ENCODE results near the gene SMIM23.

The SMIM23 gene

DNA sequence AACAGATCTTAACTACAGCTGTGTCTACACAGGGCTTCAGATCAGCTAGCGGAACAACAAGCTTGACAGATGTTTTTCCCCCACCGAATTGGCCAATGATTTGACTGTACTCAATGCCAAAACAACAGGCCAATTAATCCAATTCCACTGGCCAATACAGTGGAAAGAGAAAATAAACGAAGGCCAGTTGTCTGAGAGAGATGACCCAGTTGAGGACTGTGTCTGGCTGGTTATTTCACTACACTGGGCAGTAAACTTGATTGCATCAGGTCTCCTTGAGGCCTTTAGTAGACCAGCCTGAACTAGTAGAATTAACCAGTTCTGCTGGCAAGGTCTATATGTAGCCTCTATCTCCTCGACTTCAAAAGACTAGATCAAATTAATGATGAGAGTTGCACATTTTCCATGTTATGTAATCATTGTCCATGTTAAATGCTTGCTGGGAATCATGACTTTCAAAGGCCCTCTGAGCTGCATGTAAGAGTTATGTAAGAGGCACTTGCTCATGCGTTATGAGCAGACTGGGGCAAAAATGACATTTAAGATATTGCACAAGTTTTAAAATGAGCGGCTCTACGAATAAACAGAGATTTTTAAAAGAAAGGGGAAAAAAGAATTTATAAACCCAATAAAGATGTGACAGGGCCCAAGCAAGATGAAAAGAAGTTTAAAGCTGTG lies 28.3 kb downstream of the SMIM23 start:
- DNase-seq (ENCODE audit: low read depth in 3 of 3, low spot score in 1 of 3), result no peak

DNA sequence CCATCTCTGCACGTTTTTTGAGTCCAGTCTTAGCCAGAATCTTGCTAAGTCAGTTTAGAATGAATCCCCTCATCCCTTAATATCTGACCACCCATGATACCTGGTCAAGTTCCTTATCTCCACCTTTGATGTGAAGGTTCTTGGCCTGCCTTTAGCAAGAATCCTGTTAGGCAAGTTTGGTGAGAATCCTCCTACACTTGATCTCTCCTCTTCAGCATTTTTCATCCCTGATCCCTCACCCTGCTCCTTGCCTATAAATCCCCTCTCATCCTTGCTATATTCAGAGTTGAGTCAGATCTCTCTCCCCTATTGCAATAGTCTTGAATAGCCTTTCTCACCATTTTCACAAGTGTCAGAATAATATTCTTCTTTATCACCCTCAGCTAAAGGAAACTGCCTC lies 31.0 kb downstream of the SMIM23 start:
- no peak for DNase-seq (ENCODE audit: low read depth in 3 of 3, low spot score in 1 of 3)

DNA sequence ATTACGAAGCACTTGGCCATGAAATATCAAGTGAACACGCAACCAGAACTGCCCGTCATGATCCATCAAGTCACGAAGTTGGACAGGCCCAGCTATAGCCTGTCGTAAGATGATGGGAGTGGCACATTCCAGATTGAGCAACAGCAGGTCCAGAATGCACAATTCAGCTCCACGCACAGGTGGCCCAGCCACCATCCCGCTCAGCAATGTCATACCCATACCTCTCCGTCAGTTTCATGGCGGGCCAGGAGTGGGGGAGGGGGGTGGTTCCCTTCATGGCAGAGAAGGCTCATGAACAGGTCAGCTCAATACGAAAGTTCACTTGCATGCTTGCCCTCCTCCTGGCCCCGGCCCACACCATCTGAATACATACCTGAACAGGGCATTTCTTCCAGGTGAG lies 34.9 kb downstream of the SMIM23 start:
- DNase-seq (ENCODE audit: low read depth in 3 of 3, low spot score in 1 of 3), result no peak

DNA sequence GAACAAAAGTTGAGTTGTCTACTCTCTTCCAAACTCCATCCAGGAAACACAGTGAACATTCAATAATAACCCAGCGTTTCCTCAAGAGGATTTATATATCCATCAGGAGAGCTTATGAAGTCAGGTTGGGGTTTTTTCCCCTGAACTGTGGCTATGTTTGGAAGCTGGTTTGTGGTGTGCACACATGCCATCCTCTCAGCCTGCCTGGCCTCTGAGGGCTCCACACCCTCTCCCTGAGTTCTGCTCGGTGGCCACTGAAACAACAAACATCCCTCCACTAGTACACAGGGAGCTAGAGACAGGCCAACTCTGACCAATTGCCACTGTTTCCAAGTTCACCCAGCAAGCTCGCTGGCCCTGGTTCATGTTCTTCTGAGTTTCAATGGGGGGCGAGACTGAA lies 35.7 kb downstream of the SMIM23 start:
- DNase-seq (ENCODE audit: low read depth in 3 of 3, low spot score in 1 of 3), result no peak

DNA sequence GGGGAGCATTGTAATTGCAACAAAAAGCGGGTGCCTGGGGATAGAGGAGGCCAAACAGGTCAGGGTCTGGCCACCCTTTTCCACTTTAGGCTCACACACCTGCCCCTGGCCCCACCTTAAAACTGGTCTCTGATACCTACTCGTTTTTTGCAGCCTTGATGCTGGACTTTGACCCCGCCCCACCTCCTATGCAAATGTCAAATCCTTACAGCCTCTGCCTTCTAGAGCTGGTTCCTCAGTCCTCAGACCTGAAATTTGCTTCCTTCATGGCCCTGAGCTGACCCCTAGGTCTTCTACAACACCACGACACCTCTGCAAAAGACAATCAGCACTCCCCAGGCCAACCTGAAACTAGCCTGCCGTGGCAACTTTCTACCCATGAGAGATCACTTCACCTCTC lies 37.7 kb downstream of the SMIM23 start:
- no peak for DNase-seq (ENCODE audit: low read depth in 3 of 3, low spot score in 1 of 3)

DNA sequence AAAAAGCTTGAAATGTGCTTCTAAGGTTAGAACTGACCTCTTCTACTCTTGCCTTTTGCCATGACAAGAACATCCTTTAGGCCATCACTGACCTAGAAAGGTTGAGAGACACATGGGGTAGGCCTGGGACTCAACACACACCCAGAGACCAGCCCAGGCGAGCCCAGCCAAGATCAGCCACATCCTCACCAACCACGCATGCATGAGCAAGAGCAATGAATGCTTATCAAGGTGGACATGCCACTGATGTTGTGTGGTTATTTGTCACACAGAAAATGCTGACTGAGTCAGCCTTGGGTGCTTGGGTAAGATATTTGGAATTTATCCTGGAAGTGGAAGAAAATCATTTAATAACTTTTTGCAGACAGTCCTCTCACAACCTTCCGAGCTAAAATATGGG lies 39.4 kb downstream of the SMIM23 start:
- no peak for DNase-seq (ENCODE audit: low read depth in 3 of 3, low spot score in 1 of 3)

DNA sequence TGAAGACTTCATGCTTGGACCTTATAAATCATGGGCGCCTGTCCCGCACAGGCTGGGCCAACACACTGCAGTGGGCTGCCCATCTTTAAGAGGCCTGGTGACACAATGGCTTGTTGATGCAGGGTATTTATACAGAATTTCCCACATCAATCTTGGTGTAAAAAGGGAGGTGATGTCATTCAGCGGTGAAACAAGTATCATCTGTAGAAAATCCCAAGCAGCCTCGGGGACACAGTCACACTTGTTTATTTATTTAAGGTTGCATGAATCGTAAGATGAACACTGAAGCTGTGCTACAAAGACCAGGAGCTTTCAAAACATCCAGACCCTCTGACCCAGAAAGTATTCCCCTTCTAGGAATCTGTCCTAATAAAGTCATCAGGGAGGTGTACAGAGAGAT lies 40.5 kb downstream of the SMIM23 start:
- no peak for DNase-seq (ENCODE audit: low read depth in 3 of 3, low spot score in 1 of 3)

DNA sequence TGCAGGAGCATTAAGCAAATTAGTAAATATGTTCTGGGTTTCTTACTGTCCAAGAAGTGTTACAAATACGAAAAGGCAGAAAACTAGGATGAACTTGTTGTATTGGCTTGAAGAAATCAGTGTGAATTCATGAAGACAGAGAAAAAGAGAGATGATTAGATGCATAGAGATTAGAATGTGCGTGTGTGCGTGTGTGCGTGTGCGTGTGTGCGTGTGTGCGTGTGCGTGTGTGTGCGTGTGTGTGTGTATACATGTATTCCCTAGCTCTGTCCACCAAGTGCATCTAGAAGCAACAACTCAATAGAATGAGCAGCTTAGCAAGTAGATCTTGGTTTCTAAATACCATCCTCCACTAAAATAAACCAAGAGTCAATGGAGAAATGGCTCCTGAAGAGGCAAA lies 41.5 kb downstream of the SMIM23 start:
- no peak for DNase-seq (ENCODE audit: low read depth in 3 of 3, low spot score in 1 of 3)

DNA sequence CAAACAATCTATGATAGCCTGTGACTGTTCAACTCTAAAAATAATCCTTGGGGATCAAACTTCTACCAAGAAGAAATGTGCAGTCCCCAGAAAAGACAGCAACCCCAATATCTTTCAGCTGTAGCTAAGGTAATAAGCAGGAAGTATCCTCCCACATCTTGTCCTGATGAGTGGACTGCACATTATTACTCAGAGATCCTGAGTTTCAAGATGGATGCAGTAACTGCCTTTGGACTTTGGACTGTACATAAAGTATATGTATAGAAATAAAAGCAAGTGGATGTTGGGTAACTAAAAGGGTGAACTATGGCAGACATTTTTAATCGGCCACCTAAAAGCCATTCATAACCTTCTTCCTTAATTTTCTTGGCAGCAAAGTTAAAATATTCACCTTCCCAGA lies 45.1 kb downstream of the SMIM23 start:
- DNase-seq (ENCODE audit: low read depth in 3 of 3, low spot score in 1 of 3), result no peak

DNA sequence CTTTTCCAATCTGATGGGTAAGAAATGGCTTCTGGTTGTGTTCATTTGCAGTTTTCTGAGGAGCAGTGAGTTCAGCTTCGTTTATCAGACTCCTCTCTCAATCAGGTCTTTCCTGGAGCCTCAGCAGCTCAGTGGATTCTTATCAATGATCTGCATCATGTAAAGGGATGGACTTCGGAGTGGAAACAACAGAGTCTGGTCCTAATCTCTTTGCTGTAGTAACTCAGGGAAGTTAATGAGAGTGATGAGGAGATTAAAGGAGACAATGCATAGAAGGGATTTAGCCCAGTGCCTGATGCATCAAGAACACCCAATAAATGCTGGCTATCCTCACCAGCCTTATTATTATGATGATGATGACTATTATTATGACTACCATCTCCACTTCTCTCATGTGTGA lies 47.2 kb downstream of the SMIM23 start:
- no peak for DNase-seq (ENCODE audit: low read depth in 3 of 3, low spot score in 1 of 3)

DNA sequence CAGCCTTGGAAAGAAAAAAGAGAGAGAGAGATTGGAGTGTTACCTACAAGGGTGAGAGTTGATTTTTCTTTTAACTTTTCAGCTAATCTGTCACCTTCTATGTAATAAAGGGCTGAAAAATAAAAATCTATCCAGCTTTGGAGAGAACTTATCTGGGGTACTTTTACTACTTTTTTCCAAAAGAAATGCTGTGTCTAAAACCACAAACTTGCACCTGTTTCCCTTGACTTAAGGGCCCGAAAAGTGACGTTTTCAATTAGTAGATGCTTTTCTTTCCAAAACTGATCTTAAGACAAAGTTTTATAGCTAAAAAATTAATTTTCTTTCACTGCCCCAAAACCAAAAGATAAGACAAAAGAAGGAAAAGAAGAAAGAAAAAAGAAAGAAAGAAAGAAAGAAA lies 48.8 kb downstream of the SMIM23 start:
- DNase-seq (ENCODE audit: low read depth in 3 of 3, low spot score in 1 of 3), result no peak

DNA sequence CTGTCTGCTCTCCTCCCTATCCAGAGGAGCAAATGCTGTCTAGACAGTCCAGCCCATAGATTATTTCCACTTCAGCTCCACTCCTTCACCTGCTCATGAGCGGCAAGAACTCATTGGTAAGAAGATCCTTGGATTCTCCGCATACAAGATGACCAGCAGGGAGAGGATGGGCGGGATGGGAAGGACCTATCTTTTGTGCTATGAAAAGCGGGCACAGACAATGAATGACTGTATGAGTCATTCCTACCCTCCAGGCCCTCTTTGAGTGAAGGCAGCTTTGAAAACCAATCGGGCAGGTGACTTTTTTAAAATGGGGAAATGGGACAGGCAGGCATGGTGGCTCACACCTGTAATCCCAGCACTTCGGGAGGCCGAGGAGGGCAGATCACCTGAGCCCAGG lies 49.4 kb downstream of the SMIM23 start:
- DNase-seq (ENCODE audit: low read depth in 3 of 3, low spot score in 1 of 3), result no peak

DNA sequence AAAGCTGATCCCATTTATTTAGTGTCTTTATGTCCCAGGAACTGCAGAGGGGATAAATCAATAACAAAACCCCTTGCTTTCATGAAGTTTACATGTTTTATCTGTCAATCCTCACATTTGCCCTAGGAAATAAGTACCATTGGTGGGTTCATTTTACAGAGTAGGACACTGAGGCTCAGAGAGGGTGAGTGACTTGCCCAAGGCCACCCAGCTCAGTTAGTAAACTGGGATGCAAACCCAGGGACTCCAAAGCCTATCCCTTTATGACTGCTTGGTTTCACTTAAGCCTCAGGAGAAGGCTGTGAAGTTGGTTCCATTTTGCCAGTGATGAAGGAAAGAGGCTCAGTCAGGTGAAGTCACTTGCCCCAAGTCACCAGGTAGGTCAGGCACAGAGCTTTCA lies 51.9 kb downstream of the SMIM23 start:
- no peak for DNase-seq (ENCODE audit: low read depth in 3 of 3, low spot score in 1 of 3)

DNA sequence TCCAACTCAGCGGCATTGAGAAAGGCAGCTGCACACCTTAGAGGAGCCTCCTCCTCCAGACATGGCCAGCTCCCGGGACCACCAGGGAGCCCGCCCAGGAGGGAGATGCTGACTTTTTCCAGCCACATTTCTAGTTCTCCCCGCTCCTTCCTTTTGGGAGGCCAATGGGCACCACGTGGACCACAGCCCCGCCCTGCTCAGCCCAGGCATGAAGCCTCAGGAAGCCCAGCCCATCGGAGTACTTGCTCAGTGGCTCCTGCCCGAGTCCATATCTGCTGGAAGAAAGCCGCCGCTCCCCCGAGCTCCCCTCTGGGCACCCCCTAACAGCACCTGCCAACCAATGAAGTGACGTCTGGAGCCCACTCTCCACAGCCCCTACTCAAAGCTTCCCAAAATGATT lies 52.4 kb downstream of the SMIM23 start:
- no peak for DNase-seq (ENCODE audit: low read depth in 3 of 3, low spot score in 1 of 3)

DNA sequence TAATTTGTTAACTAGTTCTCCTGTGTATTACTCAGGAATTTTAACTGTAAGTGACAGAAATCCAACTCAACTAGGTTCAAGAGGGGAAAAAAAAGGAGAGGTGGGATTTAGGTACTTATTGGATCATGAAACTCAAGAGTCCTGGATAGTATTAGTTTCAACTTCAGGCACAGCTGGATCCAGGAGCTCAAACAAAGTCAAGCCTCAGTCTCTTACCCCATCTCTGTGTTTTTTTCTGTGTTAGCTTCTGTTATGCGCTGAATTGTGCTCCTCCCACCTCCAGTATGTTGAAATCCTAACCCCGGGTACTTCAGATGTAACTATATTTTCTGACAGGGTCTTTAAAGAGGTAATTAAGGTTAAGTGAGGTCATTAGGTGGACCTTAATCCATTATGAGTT lies 53.5 kb downstream of the SMIM23 start:
- no peak for DNase-seq (ENCODE audit: low read depth in 3 of 3, low spot score in 1 of 3)

DNA sequence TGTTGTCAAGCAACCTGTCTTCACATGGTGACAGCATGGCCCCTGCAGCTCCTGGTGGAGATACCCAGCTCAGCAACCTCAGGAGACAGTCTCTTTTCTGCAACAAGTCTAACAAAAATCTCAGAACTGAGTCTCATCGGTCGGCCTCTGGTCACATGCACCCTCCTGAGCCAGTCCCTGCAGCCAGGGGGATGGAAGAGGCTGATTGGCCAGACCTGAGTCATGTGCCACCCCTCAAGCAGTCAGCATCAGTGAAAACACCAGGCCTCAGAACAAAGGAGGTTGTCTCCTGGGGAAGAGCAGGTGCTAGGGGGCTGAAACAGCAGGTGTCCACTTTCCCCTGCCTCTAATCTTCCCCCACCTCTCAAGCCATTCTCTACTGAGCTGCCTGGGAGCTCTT lies 54.4 kb downstream of the SMIM23 start:
- DNase-seq (ENCODE audit: low read depth in 3 of 3, low spot score in 1 of 3), result no peak
